Renal pelvis (tissue), 4 donors: ENCODE results near the gene MYOZ1. TPM values are rescaled to one million over a fixed set of nuclear protein-coding genes. Genes with fewer than 3 reads are reported as not detected.

Experiments used
- DNase-seq: peaks from one replicate; pipeline ENCODE4 v3.0.0-alpha.2; 2013
- polyA plus RNA-seq, 3 donors: library from polyadenylated mRNA; unstranded; fragments of 120-200 nt; gene quantifications; one replicate each; pipeline ENCODE4 v1.2.1, GENCODE V29; 2013; ENCODE audit not compliant: insufficient read length in 3 of 3

MYOZ1 gene
- polyA plus RNA-seq, 3 donors = 4.6 to 6.0 (median 6.0) TPM

DNA sequence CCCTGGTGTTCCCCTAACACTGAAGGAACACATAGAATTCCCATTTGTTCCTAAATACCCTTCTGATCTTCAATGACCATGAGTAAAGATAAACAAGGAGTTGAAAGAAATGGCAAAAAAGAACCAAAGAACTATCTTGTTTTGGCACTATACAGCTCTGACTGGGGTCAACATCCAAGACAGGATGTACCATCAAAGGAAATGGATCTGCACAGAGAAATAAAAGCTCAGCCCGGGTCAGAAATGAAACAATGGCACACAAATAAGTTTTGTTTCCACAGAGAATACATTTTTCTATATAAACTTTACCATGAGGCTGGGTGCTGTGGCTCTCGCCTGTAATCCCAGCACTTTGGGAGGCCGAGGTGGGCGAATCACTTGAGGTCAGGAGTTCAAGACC, 32.2 kb downstream of the MYOZ1 start:
- no peak for DNase-seq

DNA sequence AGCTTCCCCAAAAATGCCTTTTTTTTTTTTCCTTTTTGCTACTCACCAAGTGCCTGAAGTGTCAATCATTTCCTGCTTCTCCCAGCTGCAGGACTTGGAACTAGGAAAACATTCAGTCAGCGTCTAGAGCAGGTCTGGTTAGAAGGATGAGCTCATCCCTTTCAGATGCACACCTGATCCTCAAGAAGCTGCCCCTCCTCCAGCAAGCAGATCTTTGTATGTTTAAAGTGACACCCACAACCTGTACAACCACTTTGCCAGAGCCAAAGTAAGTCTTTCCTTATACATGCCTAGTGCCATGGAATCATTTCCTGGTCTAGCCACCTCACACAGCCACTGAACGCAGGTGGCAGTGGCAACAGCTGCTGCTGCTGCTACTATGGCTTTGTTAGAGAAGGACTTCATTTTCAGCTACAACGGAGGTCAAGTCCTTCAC, 39.8 kb downstream of the MYOZ1 start:
- peak; percentile 55 for DNase-seq

DNA sequence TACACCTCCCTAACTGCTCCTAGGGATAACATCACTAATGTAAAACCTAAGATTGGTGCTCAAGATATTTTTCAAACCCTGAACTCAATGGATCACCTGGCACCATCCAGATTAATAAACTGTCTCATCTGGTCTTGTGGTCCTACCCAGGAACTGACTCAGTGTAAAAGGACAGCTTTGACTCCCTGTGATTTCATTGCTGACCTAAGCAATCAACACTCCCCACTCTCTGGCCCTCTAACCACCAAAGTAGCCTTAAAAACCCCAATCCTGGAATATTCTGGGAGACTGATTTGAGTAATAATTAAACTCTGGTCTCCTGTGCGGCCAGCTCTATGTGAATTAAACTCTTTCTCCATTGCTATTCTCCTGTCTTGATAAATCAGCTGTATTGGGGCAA, 43.9 kb downstream of the MYOZ1 start:
- no peak for DNase-seq

- no peak for DNase-seq
Measured at GRCh38 chr10:73593812-73594211, 47.5 kb downstream of the MYOZ1 start.

DNA sequence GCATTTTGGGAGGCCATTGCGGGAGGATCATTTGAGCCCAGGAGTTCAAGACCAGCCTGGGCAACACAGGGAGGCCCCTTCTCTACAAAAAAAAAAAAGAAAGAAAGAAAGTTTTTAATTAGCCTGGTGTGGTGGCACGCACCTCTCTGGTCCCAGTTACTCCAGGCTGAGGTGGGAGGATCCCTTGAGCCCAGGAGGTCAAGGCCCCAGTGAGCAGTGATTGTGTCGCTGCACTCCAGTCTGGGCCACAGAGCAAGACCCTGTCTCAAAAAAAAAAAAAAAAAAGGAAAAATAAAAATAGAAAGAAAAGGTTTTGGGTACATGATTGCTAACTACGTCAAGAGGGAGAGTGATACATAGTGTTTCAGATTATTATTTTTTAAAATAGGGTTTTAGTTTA, 48.2 kb downstream of the MYOZ1 start:
- DNase-seq = no peak

GRCh38 chr10:73591935-73592699, 49.2 kb downstream of the MYOZ1 start:
- peak; percentile 87 for DNase-seq

DNA sequence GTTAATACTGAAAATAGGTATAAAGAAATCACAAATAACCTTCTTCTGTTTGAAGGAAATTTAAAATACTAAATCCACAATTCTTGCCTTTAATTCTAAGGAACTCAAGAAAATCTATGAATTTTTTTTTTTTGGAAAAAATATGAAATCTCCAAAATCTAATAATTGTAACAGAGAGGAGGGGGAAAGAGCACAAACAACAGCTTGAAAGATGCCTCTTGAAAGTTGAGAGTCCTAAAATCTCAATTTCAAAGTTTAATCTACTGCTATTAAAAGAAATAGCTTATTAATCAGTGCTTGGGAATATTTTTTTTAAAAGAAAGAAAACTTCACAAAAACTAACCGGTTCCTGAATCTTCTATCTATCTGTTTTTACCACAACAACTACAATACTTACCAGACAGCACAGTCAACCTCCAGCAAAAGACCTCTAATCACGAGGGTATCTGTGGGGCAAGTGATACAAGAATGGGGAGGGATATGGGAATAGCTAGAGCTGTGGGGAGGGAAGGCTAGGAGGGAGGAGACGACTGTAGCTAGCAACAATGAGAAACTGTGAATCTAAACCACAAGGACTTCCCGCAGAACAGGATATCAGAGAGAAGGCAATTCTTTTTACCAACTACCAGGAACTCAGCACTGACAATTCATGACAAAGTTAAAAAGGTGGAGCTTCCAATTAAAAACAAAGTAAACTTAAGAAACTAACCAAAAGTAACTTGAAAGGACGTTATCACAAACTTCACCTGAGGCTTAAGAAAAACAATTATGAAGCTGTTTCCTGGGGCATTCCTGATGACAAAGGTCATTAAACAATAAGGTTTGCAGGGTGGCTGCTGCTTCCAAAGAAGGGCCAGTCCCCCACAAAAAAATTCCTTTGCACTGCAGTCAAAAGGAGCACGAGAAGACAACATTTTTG, 50.1 kb downstream of the MYOZ1 start, which contains the start of gene USP54:
USP54 (minus strand) TSS at position 462 of the 919 bp plus-strand sequence. CDS start 15,684 bp downstream, outside the sequence.
- DNase-seq = peak; percentile 39

GRCh38 chr10:73589563-73590126, 51.6 kb downstream of the MYOZ1 start:
- DNase-seq = no peak

DNA sequence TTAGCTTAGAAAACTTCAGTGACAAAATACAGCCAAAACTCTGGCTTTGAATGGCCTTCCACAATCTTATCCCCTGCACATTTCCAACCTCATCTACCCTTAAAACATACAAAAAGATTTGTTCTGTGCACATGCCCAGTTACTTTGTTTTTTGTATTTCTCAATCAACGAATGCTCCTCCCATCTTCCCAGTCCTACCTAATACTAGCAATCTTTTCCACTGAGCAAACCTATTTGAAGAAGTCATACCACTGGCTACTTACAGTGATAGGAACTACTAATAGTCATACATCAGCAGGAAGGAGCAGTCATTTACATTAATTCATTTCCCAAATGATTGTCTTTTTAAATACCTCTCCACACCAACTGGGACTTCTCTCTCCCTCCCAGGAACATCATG, 52.6 kb downstream of the MYOZ1 start:
- DNase-seq = no peak

DNA sequence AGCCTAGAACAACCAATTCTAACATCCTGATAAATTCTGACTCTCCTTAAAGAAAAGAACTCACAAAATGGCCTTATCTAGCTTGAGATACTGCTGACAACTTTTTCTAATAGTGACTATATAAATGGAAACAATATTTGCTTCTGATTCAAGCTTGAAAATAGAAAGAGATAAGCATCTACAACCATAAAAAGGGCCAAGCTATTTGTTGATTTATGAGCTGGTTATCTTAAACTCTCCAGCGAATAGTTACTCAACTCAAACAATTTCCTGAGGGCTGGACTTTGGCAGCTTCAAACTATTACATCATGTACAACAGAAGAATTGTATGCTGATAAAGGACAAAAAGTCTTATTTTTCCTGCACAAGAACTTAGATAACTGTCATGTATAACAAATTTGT, 54.7 kb downstream of the MYOZ1 start:
- DNase-seq = peak; percentile 68

- no peak for DNase-seq
Measured at GRCh38 chr10:73585327-73585726, 55.9 kb downstream of the MYOZ1 start.

- DNase-seq = no peak
Measured at GRCh38 chr10:73584737-73585136, 56.5 kb downstream of the MYOZ1 start.

DNA sequence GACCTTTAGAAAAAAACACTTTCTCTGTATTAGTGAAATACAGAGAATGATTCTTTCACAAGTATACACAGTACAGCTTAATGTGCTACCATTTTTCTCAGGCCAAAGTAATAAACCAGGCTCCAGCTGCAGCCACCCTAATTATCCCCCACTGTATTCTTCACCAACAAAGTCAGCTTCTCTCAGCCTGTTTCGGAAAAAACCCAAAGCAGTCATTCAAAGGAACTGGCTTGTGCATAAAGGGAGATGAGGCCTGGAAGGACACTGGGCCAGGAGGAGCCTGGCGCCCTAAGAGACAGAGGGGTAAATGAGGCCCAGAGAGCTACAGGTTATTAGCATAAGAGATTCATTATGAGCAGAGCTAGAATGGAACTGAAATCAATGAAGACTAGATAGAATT, 59.4 kb downstream of the MYOZ1 start:
- no peak for DNase-seq

Other genes starting within 250 kb of the MYOZ1 start
- 10 to 100 TPM; 84.4 to 89.7 (median 88.0) TPM for gene ANXA7, start 227.4 kb downstream of the MYOZ1 start, polyA plus RNA-seq
- gene MSS51, start 207.9 kb downstream of the MYOZ1 start, polyA plus RNA-seq = 1 to 10 TPM; 1.2 to 4.9 (median 4.6) TPM
- gene PPP3CB, start 145.4 kb downstream of the MYOZ1 start, polyA plus RNA-seq = 10 to 100 TPM; 58.0 to 67.0 (median 61.3) TPM
- gene USP54, start 50.1 kb downstream of the MYOZ1 start, polyA plus RNA-seq = 10 to 100 TPM; 30.0 to 51.1 (median 44.9) TPM
- under 1 TPM; 0.33 to 0.92 (median 0.74) TPM for gene SYNPO2L, start 14.6 kb upstream of the MYOZ1 start, polyA plus RNA-seq
- gene AGAP5, start 56.6 kb upstream of the MYOZ1 start, polyA plus RNA-seq = 10 to 100 TPM in 2 of 3 donors, 1 to 10 TPM in 1; 9.0 to 32.0 (median 28.9) TPM
- gene SEC24C, start 102.9 kb upstream of the MYOZ1 start, polyA plus RNA-seq = 10 to 100 TPM; 67.3 to 70.2 (median 68.7) TPM
- gene CHCHD1, start 140.6 kb upstream of the MYOZ1 start, polyA plus RNA-seq = 10 to 100 TPM; 50.0 to 55.2 (median 54.5) TPM
- 100 to 1,000 TPM in 2 of 3 donors, 10 to 100 TPM in 1; 98.2 to 126 (median 125) TPM for gene ZSWIM8, start 144.1 kb upstream of the MYOZ1 start, polyA plus RNA-seq
- 10 to 100 TPM; 32.8 to 46.7 (median 41.7) TPM for gene NDST2, start 170.1 kb upstream of the MYOZ1 start, polyA plus RNA-seq
- 10 to 100 TPM; 21.5 to 35.9 (median 33.2) TPM for gene CAMK2G, start 233.1 kb upstream of the MYOZ1 start, polyA plus RNA-seq